Spleen (tissue), 11 donors: ENCODE results near the gene FGGY. TPM values are rescaled to one million over a fixed set of nuclear protein-coding genes. Genes with fewer than 3 reads are reported as not detected.

ENCODE experiments used
- DNase-seq: peaks from one replicate; pipeline ENCODE4 v3.0.0-alpha.2; 2020
- H3K27ac ChIP-seq, 8 donors: fragments of 200-600 bp; sonication (generic) in 7 of 8; 1 replicate in 4 of 8; 2 replicates in 4 of 8; pipeline versions ENCODE4 v1.5.0 to v1.8.0; 2016 to 2021; ENCODE audit warnings: inconsistent platforms in 4 of 8, mild to moderate bottlenecking in 4 of 8, moderate library complexity in 1 of 8
- H3K27me3 ChIP-seq, 7 donors: fragments of 200-600 bp; sonication (generic) in 6 of 7; replicated peaks in 1 of 7; 1 replicate in 4 of 7; 2 replicates in 3 of 7; pipeline versions ENCODE4 v1.5.0 to v1.8.0; 2016 to 2021; ENCODE audit warnings: inconsistent platforms in 3 of 7, mild to moderate bottlenecking in 1 of 7
- H3K36me3 ChIP-seq, 6 donors: fragments of 200-600 bp; sonication (generic) in 5 of 6; 1 replicate in 4 of 6; 2 replicates in 2 of 6; pipeline versions ENCODE4 v1.5.0 to v1.8.0; 2016 to 2021; ENCODE audit warnings: inconsistent platforms in 2 of 6
- H3K4me1 ChIP-seq, 6 donors: fragments of 200-600 bp; sonication (generic) in 5 of 6; 1 replicate in 3 of 6; 2 replicates in 3 of 6; pipeline versions ENCODE4 v1.5.0 to v1.8.0; 2016 to 2021; ENCODE audit warnings: inconsistent platforms in 3 of 6
- H3K4me3 ChIP-seq, 8 donors: fragments of 200-600 bp; sonication (generic) in 7 of 8; 1 replicate in 4 of 8; 2 replicates in 4 of 8; pipeline versions ENCODE4 v1.5.0 to v1.8.0; 2016 to 2021; ENCODE audit warnings: inconsistent platforms in 4 of 8, mild to moderate bottlenecking in 4 of 8, moderate library complexity in 2 of 8
- H3K9me3 ChIP-seq, 8 donors: fragments of 200-600 bp; sonication (generic) in 7 of 8; 1 replicate in 4 of 8; 2 replicates in 4 of 8; pipeline versions ENCODE4 v1.5.0 to v1.8.0; 2016 to 2021; ENCODE audit warnings: inconsistent platforms in 4 of 8
- POLR2A ChIP-seq, 3 donors: fragments of 450-650 bp; IDR thresholded peaks; one replicate each; pipeline ENCODE4 v1.5.1; 2017; ENCODE audit warnings: antibody characterized with exemption in 3 of 3, mild to moderate bottlenecking in 1 of 3
- POLR2AphosphoS5 ChIP-seq, 3 donors: sonication (generic); formaldehyde crosslinking; IDR thresholded peaks; one replicate each; pipeline ENCODE4 v1.5.1; 2017; ENCODE audit warnings: antibody characterized with exemption in 3 of 3
- WGBS, 5 donors: extraction: QIAGEN DNeasy Blood & Tissue Kit in 3 of 5; methylation state at CpG; one replicate each; pipeline versions ENCODE4 v1.1.5 to v1.1.7; 2013 to 2018; 5-methylcytosine and 5-hydroxymethylcytosine counted together
- intact Hi-C: fragments of 100-400 bp; cut with DNase I; formaldehyde crosslinking; loops from one replicate; pipeline ENCODE4 v1.15.0; 2023; ENCODE audit warnings: low total_unique reads
- polyA plus RNA-seq, 3 donors: library from polyadenylated mRNA; stranded (reverse); fragments of 200-250 nt; gene quantifications; one replicate each; pipeline ENCODE4 v1.2.1, GENCODE V29; 2013
- total RNA-seq, 7 donors: library from RNA; depleted of rRNA in 3 of 7; stranded (reverse); fragments of >200 nt in 3 of 7; fragmentation: NEBNext Ultra II Directional in 4 of 7; extraction: Animal tissue kit (Norgen Biotek cat#: 25700) in 4 of 7; gene quantifications; one replicate each; pipeline versions ENCODE4 v1.1.0 to v1.2.1, GENCODE V29; 2016 to 2021
- TF ChIP-seq, protein P1 (sequence below), 11 experiments: fragments of 200-600 bp in 7 of 11; fragments of 450-650 bp in 4 of 11; sonication (generic) in 4 of 11; IDR thresholded peaks in 8 of 11; conservative IDR thresholded peaks in 3 of 11; 1 replicate in 7 of 11; 2 replicates in 4 of 11; pipeline versions ENCODE4 v1.4.0 to v1.8.0; 2016 to 2021; ENCODE audit warnings: antibody characterized with exemption in 11 of 11, inconsistent platforms in 4 of 11, mild to moderate bottlenecking in 1 of 11
- donor health status: healthy with polysubstance abuse.
- donor health status: DM: no; HTN: no; CAD: no; lungs with moderate emphysema.
- donor health status: DM: no; HTN: no; CAD: no.
- donor health status: Bipolar disorder and iron deficiency.
- donor health status: healthy.
- donor health status: DM: no; HTN: no; CAD: no.
- donor health status: DM: yes; HTN: yes; CAD: no.

FGGY gene
- total and polyA plus RNA-seq, 10 donors: 1.7 to 27.8 (median 13.2) TPM

DNA sequence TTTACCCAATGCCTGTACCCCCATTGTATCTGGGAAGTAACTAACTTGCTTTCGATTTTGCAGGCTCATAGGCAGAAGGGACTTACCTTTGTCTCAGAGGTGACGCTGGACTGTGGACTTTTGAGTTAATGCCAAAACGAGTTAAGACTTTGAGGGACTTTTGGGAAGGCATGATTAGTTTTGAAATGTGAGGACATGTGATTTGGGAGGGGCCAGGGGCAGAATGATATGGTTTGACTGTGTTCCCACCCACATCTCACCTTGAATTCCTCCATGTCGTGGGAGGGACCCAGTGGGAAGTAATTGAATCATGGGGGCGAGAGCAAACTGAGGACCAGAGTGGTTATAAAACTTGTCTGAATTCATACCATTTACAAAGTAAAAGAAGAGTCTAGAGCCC lies 440.7 kb downstream of the FGGY start:
- Histone ChIP-seq H3K27ac (no peak overlapping the region), H3K36me3 (peaks cover 0 to 14% (median 0%) of the 10 kb centered on the region in 6 donors), H3K27me3 (no peaks in the 10 kb centered on the region), H3K9me3 (peaks cover 0 to 20% (median 11%) of the 10 kb centered on the region in 8 donors), H3K4me3 (no peak overlapping the region), H3K4me1 (peaks cover 0 to 14% (median under 1%) of the 10 kb centered on the region in 6 donors)
- TF ChIP-seq POLR2AphosphoS5 (IDR thresholded peaks at IDR 0.05): no peak
- no peak for TF ChIP-seq POLR2A (IDR thresholded peaks at IDR 0.05)
- TF ChIP-seq, protein P1, sequence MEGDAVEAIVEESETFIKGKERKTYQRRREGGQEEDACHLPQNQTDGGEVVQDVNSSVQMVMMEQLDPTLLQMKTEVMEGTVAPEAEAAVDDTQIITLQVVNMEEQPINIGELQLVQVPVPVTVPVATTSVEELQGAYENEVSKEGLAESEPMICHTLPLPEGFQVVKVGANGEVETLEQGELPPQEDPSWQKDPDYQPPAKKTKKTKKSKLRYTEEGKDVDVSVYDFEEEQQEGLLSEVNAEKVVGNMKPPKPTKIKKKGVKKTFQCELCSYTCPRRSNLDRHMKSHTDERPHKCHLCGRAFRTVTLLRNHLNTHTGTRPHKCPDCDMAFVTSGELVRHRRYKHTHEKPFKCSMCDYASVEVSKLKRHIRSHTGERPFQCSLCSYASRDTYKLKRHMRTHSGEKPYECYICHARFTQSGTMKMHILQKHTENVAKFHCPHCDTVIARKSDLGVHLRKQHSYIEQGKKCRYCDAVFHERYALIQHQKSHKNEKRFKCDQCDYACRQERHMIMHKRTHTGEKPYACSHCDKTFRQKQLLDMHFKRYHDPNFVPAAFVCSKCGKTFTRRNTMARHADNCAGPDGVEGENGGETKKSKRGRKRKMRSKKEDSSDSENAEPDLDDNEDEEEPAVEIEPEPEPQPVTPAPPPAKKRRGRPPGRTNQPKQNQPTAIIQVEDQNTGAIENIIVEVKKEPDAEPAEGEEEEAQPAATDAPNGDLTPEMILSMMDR (IDR thresholded peaks at IDR 0.05 in 8 of 11, conservative IDR thresholded peaks at IDR 0.05 in 3 of 11): no peak
- intact Hi-C loops: no loop called here
- no peak for DNase-seq
- 80 to 93% (median 93%) methylated on average over 5 of the region's 5 CpGs for WGBS, 5 donors

DNA sequence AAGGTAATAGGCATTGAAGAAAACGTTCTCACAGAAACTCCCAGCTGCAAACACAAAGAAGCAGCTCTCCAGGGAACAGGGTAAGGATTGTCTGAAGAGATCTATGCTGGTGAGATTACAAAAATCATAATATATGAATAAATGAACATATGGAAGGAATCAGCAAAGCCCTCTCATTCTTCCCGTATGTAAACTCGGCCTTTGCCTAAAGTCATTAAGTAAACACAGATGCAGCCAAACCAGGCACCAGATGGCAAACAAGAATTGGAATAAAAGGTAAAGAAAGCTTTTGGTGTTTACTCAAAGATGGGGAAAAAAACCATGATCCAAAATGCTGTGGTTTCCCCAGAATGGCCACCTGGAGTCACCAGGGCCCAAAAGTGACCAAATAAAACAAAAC lies 441.3 kb downstream of the FGGY start:
- H3K36me3 ChIP-seq: peaks cover 0 to 14% (median 0%) of the 10 kb centered on the region in 6 donors
- no peak overlapping the region for H3K27ac ChIP-seq
- TF ChIP-seq POLR2AphosphoS5 (IDR thresholded peaks at IDR 0.05): no peak
- TF ChIP-seq POLR2A (IDR thresholded peaks at IDR 0.05): no peak
- TF ChIP-seq, protein P1 (IDR thresholded peaks at IDR 0.05 in 8 of 11, conservative IDR thresholded peaks at IDR 0.05 in 3 of 11): no peak
- peaks cover 0 to 14% (median 3%) of the 10 kb centered on the region in 6 donors for H3K4me1 ChIP-seq
- intact Hi-C loops: no loop called here
- H3K4me3 ChIP-seq: no peak overlapping the region
- no peaks in the 10 kb centered on the region for H3K27me3 ChIP-seq
- no peak for DNase-seq
- peaks cover 0 to 20% (median 11%) of the 10 kb centered on the region in 8 donors for H3K9me3 ChIP-seq
- WGBS, 5 donors: 86 to 92% (median 91%) methylated on average over 3 of the region's 3 CpGs

DNA sequence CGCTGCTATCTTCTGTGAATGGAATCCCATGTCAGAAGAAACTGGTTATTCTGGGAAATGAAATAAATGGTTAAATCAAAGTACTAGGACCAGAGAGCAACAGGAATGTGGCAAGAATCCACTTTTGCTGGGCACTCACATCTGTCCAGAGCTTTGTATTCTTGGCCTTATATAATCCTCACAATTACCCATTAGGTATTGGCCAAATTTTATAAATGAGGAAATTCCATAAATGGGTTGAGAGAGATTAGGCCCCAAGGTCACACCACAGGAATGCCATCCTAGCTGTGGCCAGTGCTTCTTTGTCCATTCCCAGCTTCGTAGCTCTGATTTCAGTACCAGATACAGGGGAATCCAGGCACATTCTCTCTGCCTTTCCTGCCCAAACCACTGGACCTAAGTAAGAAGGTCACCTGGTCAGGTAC lies 441.7 kb downstream of the FGGY start:
- peaks cover 0 to 14% (median 0%) of the 10 kb centered on the region in 6 donors for H3K36me3 ChIP-seq

DNA sequence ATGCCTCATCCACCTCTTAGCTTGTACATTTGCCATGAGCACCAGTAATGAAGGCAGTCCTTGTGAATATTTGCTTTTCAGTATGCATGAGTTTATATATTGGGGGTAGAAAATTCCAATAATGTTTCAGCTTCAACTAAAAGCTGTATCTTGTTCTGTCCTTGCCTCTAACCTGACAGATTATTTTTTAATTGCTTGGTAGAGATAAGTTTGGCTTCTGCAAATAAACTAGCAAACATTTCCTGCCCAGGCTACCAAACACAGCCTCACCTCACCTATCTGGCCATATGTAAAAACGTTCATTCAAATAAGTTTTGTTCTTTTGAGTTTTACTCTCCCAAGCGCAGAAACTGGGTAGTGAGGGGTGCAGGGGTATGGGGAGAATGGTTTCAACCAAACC lies 442.2 kb downstream of the FGGY start:
- intact Hi-C loops: no loop called here
- TF ChIP-seq POLR2A (IDR thresholded peaks at IDR 0.05): no peak
- no peak for TF ChIP-seq POLR2AphosphoS5 (IDR thresholded peaks at IDR 0.05)
- TF ChIP-seq, protein P1 (IDR thresholded peaks at IDR 0.05 in 8 of 11, conservative IDR thresholded peaks at IDR 0.05 in 3 of 11): no peak
- Histone ChIP-seq H3K27me3 (no peaks in the 10 kb centered on the region), H3K9me3 (peaks cover 0 to 20% (median 11%) of the 10 kb centered on the region in 8 donors), H3K4me3 (no peak overlapping the region), H3K4me1 (peaks cover 0 to 23% (median 11%) of the 10 kb centered on the region in 6 donors), H3K27ac (no peak overlapping the region), H3K36me3 (peaks cover 0 to 14% (median 0%) of the 10 kb centered on the region in 6 donors)
- WGBS, 5 donors: 79 to 89% (median 86%) methylated on average over 2 of the region's 2 CpGs
- DNase-seq: no peak

More for the DNA sequence above, 441.7 kb downstream of the FGGY start:
- Histone ChIP-seq H3K27me3 (no peaks in the 10 kb centered on the region), H3K27ac (no peak overlapping the region), H3K4me1 (peaks cover 0 to 18% (median 6%) of the 10 kb centered on the region in 6 donors), H3K9me3 (peaks cover 0 to 20% (median 11%) of the 10 kb centered on the region in 8 donors), H3K4me3 (no peak overlapping the region)
- intact Hi-C loops: no loop called here
- 75 to 88% (median 76%) methylated on average over 2 of the region's 2 CpGs for WGBS, 5 donors
- TF ChIP-seq POLR2AphosphoS5 (IDR thresholded peaks at IDR 0.05) (no peak), POLR2A (IDR thresholded peaks at IDR 0.05) (no peak)
- TF ChIP-seq, protein P1 (IDR thresholded peaks at IDR 0.05 in 8 of 11, conservative IDR thresholded peaks at IDR 0.05 in 3 of 11): no peak
- DNase-seq: no peak
